HepG2 (cell line): ENCODE measurements around the gene GPC6. TPM values are rescaled to one million over a fixed set of nuclear protein-coding genes. Genes with fewer than 3 reads are reported as not detected.

Source experiments
- ATAC-seq: fragments of 200-7000 bp; cut with Tn5 transposase; 3 replicates; pipeline ENCODE4 v1.9.1; 2020; ENCODE audit warnings: mild to moderate bottlenecking, moderate library complexity
- BruUV-seq: library from RNA; stranded (reverse); fragments of 400-500 nt; replicated peaks from 2 replicates; lab custom pipeline; 2021; lab: Mats Ljungman, UMichigan
- CTCF ChIA-PET: fragments of 300-600 bp; formaldehyde crosslinking; extraction: SDS; loops from one replicate; lab custom pipeline; 2021; ENCODE audit warnings: low total read pairs, inconsistent platforms, low intra/inter-chr PET ratio; lab: Yijun Ruan, JAX
- POLR2A ChIA-PET: fragments of 350-600 bp; sonication (Branson Sonifier 250); formaldehyde crosslinking; loops from one replicate; lab custom pipeline; 2020; ENCODE audit warnings: antibody characterized with exemption, inconsistent platforms; lab: Yijun Ruan, JAX
- DNase-seq: peaks from one replicate; pipeline ENCODE4 v3.0.0-alpha.2; 2015; ENCODE audit warnings: low spot score
- FAIRE-seq: peaks from 3 replicates; lab custom pipeline; 2011; peaks lifted over from hg19 to GRCh38; lab: Jason Lieb, UNC
- H2AFZ ChIP-seq: one replicate; pipeline ENCODE4 v1.6.1; 2011; ENCODE audit warnings: low read length, inconsistent platforms
- H3K27ac ChIP-seq: fragments of 300-600 bp; 3 replicates; pipeline ENCODE4 v1.8.0; 2011; ENCODE audit warnings: mixed run types, mild to moderate bottlenecking, mixed read lengths, low read length, inconsistent platforms; ENCODE audit not compliant: insufficient read depth; ENCODE audit errors: extremely low read length
- H3K27me3 ChIP-seq, 2 experiments: fragments of 200-600 bp in 1 of 2; 2 replicates in 1 of 2; 3 replicates in 1 of 2; pipeline versions ENCODE4 v1.6.0 to v1.8.0; 2011; ENCODE audit warnings: low read length in 2 of 2, mild to moderate bottlenecking in 2 of 2, moderate library complexity in 2 of 2, inconsistent platforms in 1 of 2; ENCODE audit not compliant: insufficient read depth in 2 of 2, control insufficient read depth in 1 of 2
- H3K36me3 ChIP-seq, 2 experiments: fragments of 200-600 bp in 1 of 2; replicated peaks in 1 of 2; 2 replicates in 1 of 2; 3 replicates in 1 of 2; pipeline versions ENCODE4 v1.5.1 to v1.8.0; 2011; ENCODE audit warnings: low read length in 2 of 2, inconsistent platforms in 1 of 2; ENCODE audit not compliant: insufficient read depth in 2 of 2, control insufficient read depth in 1 of 2
- H3K4me1 ChIP-seq: 2 replicates; pipeline ENCODE4 v1.5.1; 2012; ENCODE audit warnings: low read length, inconsistent platforms; ENCODE audit not compliant: insufficient read depth
- H3K4me2 ChIP-seq: 2 replicates; pipeline ENCODE4 v1.6.0; 2011; ENCODE audit warnings: low read depth, low read length, inconsistent platforms
- H3K4me3 ChIP-seq, 3 experiments: fragments of 200-600 bp in 1 of 3; sonication (generic), shearing (Covaris generic) in 1 of 3; replicated peaks in 1 of 3; 2 replicates each; pipeline ENCODE4 v1.5.1; 2011 to 2016; ENCODE audit warnings: low read length in 3 of 3, inconsistent platforms in 2 of 3, low read depth in 2 of 3, mild to moderate bottlenecking in 2 of 3, control low read depth in 1 of 3, mixed read lengths in 1 of 3; ENCODE audit not compliant: insufficient read depth in 1 of 3
- H3K79me2 ChIP-seq: one replicate; pipeline ENCODE4 v1.6.1; 2011; ENCODE audit warnings: low read length, inconsistent platforms; ENCODE audit not compliant: insufficient read depth
- H3K9ac ChIP-seq: 2 replicates; pipeline ENCODE4 v1.6.0; 2011; ENCODE audit warnings: mild to moderate bottlenecking, low read depth, low read length, inconsistent platforms; ENCODE audit not compliant: insufficient read depth
- H3K9me3 ChIP-seq: 2 replicates; pipeline ENCODE4 v1.5.1; 2012; ENCODE audit warnings: mild to moderate bottlenecking, low read length
- H4K20me1 ChIP-seq: 2 replicates; pipeline ENCODE4 v1.6.0; 2011; ENCODE audit warnings: inconsistent platforms, mild to moderate bottlenecking, low read length, moderate library complexity; ENCODE audit not compliant: insufficient read depth
- BRCA1 ChIP-seq: sonication (generic); formaldehyde crosslinking; IDR thresholded peaks from 2 replicates; pipeline ENCODE4 v1.4.0; 2020; ENCODE audit warnings: missing genetic modification reagents
- DR1 ChIP-seq: sonication (generic); formaldehyde crosslinking; IDR thresholded peaks from 2 replicates; pipeline ENCODE4 v1.8.0; 2021; ENCODE audit warnings: mild to moderate bottlenecking, missing genetic modification reagents, inconsistent platforms
- HDAC6 ChIP-seq: fragments of 200-600 bp; sonication (generic); IDR thresholded peaks from 2 replicates; pipeline ENCODE4 v1.7.0; 2017; ENCODE audit warnings: mild to moderate bottlenecking, antibody characterized with exemption, low read length, low read depth
- KDM6A ChIP-seq: IDR thresholded peaks from 2 replicates; pipeline ENCODE4 v1.6.1; 2016; ENCODE audit warnings: low read depth
- KLF6 ChIP-seq: IDR thresholded peaks from 2 replicates; pipeline ENCODE4 v1.8.0; 2016; ENCODE audit warnings: missing biosample characterization, missing genetic modification reagents
- MAFF ChIP-seq: IDR thresholded peaks from 2 replicates; pipeline ENCODE4 v1.6.1; 2011; ENCODE audit warnings: low read depth, low read length, improper control_type of control experiment
- MYPOP ChIP-seq: sonication (generic); formaldehyde crosslinking; IDR thresholded peaks from 2 replicates; pipeline ENCODE4 v1.8.1; 2023; ENCODE audit warnings: mild to moderate bottlenecking, moderate library complexity, missing genetic modification reagents
- SETDB1 ChIP-seq: sonication (generic); formaldehyde crosslinking; IDR thresholded peaks from 2 replicates; pipeline ENCODE4 v1.5.1; 2020; ENCODE audit warnings: missing genetic modification reagents, mild to moderate bottlenecking, borderline replicate concordance
- SRF ChIP-seq: IDR thresholded peaks from 2 replicates; pipeline ENCODE4 v1.6.1; 2011; ENCODE audit warnings: mild to moderate bottlenecking, low read depth, low read length, moderate library complexity
- TBP ChIP-seq: sonication (generic); formaldehyde crosslinking; IDR thresholded peaks from 2 replicates; pipeline ENCODE4 v1.5.0; 2020; ENCODE audit warnings: missing genetic modification reagents
- XBP1 ChIP-seq: sonication (generic); formaldehyde crosslinking; IDR thresholded peaks from 2 replicates; pipeline ENCODE4 v1.5.0; 2020; ENCODE audit warnings: missing genetic modification reagents
- ZFP36 ChIP-seq: fragments of 150-350 bp; IDR thresholded peaks from 2 replicates; pipeline ENCODE4 v1.6.1; 2018; ENCODE audit warnings: borderline replicate concordance, low read length, low read depth; ENCODE audit not compliant: partially characterized antibody
- ZNF230 ChIP-seq: sonication (generic); formaldehyde crosslinking; IDR thresholded peaks from 2 replicates; pipeline ENCODE4 v1.4.0; 2020; ENCODE audit warnings: mild to moderate bottlenecking, missing genetic modification reagents
- ZNF275 ChIP-seq: sonication (generic); formaldehyde crosslinking; IDR thresholded peaks from 2 replicates; pipeline ENCODE4 v1.8.0; 2022; ENCODE audit warnings: missing genetic modification reagents, mild to moderate bottlenecking, inconsistent platforms, borderline replicate concordance
- ZNF343 ChIP-seq: sonication (generic); formaldehyde crosslinking; IDR thresholded peaks from 2 replicates; pipeline ENCODE4 v1.4.0; 2020; ENCODE audit warnings: mild to moderate bottlenecking, missing genetic modification reagents
- ZNF558 ChIP-seq: sonication (generic); formaldehyde crosslinking; IDR thresholded peaks from 2 replicates; pipeline ENCODE4 v1.9.0; 2022; ENCODE audit warnings: mild to moderate bottlenecking, missing genetic modification reagents, borderline replicate concordance
- ZNF781 ChIP-seq: sonication (generic); formaldehyde crosslinking; IDR thresholded peaks from 2 replicates; pipeline ENCODE4 v1.5.1; 2020; ENCODE audit warnings: borderline replicate concordance, mild to moderate bottlenecking, missing genetic modification reagents; ENCODE audit errors: not compliant biosample characterization
- ZSCAN20 ChIP-seq: sonication (generic); formaldehyde crosslinking; IDR thresholded peaks from 2 replicates; pipeline ENCODE4 v1.4.0; 2020; ENCODE audit warnings: missing genetic modification reagents, mild to moderate bottlenecking, borderline replicate concordance
- WGBS: methylation state at CpG from one replicate; pipeline ENCODE4 v1.1.6; 2017; ENCODE audit warnings: low lambda C conversion rate; 5-methylcytosine and 5-hydroxymethylcytosine counted together
- in situ Hi-C: cut with HindIII; loops from 2 replicates; pipeline ENCODE4 v1.10.0; 2017; ENCODE audit warnings: low pct_unique_long_range_greater_than_20kb; ENCODE audit not compliant: extremely low pct_ligation_motif_present
- intact Hi-C: fragments of 100-400 bp; cut with micrococcal nuclease; formaldehyde crosslinking; loops from one replicate; pipeline ENCODE4 v1.10.0; 2022; ENCODE audit not compliant: unreplicated experiment
- polyA plus RNA-seq, 8 experiments: library from polyadenylated mRNA; depleted of rRNA in 3 of 8; stranded (reverse) in 7 of 8; unstranded in 1 of 8; fragments of >200 nt; fragmentation: Illumina TruSeq in 4 of 8; extraction: Trizol in 4 of 8; gene quantifications; 2 replicates each; pipeline versions ENCODE4 v1.2.1 to v1.2.3, GENCODE V29; 2011 to 2016; ENCODE audit warnings: low read depth in 4 of 8, missing spikeins in 1 of 8, mixed read lengths in 1 of 8; ENCODE audit not compliant: insufficient read depth in 1 of 8
- total RNA-seq, 5 experiments: library from RNA; depleted of rRNA; stranded (reverse); fragments of >200 nt; fragmentation: Illumina TruSeq; extraction: Trizol; gene quantifications; 2 replicates each; pipeline ENCODE4 v1.2.3, GENCODE V29; 2016; ENCODE audit warnings: low read depth in 1 of 5

GPC6 gene
- total and polyA plus RNA-seq, 2 of the 13 experiments (the other 11 are each of a cell fraction or from before 2014, with no cell fraction given), result 24.5 to 33.9 TPM

GRCh38 chr13:93289053-93289452, 62.4 kb downstream of the GPC6 start:
- FAIRE-seq, result no peak
- BruUV-seq, result no TSS peak
- H3K27me3 ChIP-seq, result no peaks in the 10 kb centered on the region
- no peak overlapping the region for H3K9ac ChIP-seq
- no peak for ATAC-seq
- H2AFZ ChIP-seq, result no peak overlapping the region
- H3K4me2 ChIP-seq, result no peak overlapping the region
- H3K9me3 ChIP-seq, result no peaks in the 10 kb centered on the region
- TF ChIP-seq ZNF275 (CRISPR knock-in tag) (no peak), TBP (CRISPR knock-in tag) (no peak), MYPOP (CRISPR knock-in tag) (no peak), MAFF (no peak), KLF6 (CRISPR knock-in tag) (no peak), ZNF558 (CRISPR knock-in tag) (no peak), ZFP36 (no peak), ZSCAN20 (CRISPR knock-in tag) (no peak), ZNF343 (no peak), KDM6A (CRISPR knock-in tag) (no peak), BRCA1 (no peak), ZNF781 (CRISPR knock-in tag) (no peak), ZNF230 (no peak), SRF (no peak), XBP1 (no peak), HDAC6 (no peak), DR1 (CRISPR knock-in tag) (no peak), SETDB1 (no peak)
- TF ChIP-seq, all 625 proteins: peak for 0
- Histone ChIP-seq H3K4me3 (no peak overlapping the region), H4K20me1 (no peaks in the 10 kb centered on the region), H3K27ac (no peak overlapping the region), H3K4me1 (no peaks in the 10 kb centered on the region), H3K36me3 (no peaks in the 10 kb centered on the region), H3K79me2 (peaks cover 5% of the 10 kb centered on the region)
- POLR2A ChIA-PET, result no interaction called here
- 93% methylated on average over 4 of the region's 4 CpGs for WGBS
- CTCF ChIA-PET, result no interaction called here
- intact Hi-C loops (no loop called here), in situ Hi-C loops (loop anchor here (5.0 kb wide), 1 partner anchor 133 kb away; no protein-coding TSS in a partner anchor)
- no peak for DNase-seq
